ENCODE results near the gene RPL22.
A peak's percentile ranks its signal among the peaks of the same experiment; 100 is the strongest.

The RPL22 gene

DNA sequence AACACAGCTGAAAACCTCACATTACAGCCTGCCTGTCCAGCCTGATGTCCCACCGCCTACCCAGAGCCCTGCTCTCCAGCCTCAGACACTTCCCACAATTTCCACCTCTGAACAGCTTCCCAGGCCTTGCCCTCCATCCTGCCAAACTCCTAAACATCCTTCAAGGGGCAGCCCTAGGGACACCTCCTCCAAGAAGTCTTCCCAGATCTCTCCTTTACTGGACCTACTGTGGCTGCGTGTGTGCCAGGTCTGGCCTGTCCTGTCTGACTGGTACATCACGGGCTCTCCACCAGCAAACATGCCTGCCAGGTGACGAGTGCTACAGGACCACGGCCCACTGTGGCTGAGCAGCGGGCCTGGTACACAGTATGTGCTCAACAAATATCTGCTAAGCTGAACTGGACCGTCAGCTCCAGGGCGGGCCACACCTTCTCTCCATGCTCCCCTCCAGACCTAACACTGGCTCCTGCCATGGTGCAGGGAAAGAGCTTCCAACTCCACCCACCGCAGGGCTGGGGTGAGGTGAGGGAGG, 48.0 kb downstream of the RPL22 start:
- DNase-seq, result no peak

DNA sequence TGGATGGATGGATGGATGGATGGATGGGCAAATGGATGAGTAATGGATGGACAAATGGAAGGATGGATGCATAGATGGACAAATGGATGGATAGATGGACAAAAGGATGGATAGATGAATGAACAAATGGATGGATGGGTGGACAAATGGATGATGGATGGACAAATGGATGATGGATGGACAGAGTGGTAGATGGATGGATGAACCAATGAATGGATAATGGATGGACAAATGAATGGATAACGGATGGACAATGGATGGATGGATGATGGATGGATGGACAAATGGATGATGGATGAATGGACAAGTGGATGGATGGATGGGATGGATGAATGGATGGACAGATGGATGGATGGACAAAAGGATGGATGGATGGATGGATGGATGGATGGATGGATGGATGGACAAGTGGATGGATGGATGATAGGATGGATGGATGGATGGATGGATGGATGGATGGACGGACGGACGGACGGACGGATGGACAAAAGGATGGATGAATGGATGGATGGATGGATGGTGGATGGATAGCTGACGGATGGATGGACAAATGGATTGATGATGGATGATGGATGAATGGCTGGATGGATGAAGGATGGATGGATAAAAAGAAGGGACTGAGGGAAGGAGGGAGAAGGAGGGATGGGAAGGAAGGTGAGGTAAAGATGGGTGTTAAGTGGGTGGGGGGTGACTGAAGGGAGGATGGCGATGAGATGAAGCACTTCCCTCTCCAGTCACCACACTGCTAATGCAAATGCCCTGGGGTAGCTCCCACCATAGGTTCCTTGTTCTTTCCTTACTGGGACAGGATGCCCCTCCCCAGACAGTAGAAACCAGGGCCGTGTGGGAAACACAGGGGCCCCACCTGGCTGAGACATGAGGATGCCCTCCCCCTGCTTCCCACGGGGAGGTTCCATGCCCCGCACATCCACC, 49.1 kb downstream of the RPL22 start:
- no peak for DNase-seq

DNA sequence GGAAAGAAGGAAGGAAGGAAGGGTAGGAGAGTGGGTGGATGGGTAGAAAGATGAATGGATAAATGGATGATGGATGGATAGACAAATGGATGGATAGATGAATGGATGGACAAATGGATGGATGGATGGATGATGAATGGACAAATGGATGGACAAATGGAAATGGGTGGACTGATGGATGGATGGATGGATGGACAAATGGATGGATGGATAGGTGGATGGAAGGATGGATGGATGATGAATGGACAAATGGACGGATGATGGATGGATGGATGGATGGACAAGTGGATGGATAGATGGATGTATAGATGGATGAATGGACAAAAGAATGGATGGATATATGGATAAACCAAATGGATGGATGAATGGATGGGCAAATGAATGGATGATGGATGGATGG, 49.8 kb downstream of the RPL22 start:
- no peak for DNase-seq

DNA sequence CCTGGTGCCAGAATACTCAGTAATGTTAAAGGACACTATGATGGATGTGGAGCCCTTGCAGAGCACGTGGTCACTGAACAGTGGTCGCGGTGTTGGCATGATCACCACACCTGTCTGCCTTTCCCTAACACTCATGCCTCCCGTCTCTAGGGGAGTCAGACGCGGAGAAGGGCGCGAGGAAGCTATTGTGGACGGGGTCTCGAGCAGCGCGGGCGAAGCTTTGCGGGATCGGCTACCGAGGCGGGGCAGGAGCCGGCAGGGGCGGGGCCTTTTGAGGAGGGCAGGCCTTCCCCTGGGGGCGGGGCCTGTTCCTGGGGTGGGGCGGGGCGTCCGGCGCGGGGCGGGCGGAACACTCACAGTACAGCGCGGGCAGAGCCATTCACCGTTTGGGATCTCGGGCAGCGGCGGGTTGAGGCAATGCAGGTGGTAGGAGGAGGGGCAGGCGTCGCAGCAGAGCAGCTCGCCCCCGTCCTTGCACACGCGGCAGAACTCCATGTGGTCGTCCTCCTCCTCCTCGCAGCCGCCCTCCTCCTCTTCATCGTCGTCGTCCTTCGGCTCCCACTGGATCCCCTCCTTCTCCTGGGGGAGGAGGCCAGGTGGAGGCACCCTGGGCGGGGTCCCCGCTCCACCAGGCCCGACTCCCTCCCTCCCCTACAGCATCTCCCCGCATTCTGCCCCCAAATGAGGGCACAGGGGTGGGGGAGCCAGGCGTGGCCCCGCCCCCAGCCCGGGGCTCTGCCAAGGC, 50.7 kb downstream of the RPL22 start:
- peak; percentile 77 for DNase-seq

DNA sequence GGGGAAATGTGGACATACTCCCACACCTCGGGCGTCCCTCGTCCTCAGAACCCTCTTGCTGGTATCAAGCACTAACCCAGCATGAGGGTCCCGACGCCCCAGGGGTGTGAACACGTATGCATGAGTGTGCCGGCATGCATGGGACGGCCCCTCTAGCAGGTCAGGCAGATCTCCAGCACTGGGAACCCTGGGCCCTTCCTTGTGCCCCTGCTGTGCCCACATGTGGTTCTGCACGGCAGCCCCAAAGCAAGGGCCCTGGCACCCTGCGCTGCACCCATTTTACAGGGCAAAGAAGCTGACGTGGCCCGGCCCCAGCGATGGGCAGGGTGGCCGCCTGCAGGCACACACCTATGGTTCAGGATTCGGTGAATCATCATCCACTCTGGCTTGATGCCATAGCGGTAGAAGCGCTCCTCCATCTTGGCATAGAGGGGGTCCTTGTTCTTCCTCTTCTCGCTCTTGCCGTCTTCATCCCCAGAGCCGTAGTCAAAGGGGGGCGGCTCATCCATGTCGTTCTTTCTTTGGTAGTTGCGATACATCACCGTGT, 53.5 kb downstream of the RPL22 start:
- DNase-seq, result no peak

DNA sequence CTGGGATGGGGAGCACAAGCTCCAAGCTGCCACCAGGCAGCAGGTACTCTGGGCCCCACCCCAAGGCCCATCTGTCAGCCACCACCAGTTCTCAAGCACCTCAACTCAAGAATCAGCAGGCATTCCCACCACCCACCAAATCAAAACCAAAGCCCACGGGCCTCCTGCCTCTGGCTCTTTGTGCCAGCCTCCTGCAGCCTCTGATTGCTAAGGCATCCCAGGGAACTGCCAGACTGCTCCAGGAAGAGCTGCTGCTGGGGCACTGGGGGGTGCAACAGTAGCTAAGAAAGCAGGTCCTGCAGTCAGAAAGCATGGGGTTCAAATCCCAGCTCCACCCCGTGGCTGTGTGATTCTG, 54.0 kb downstream of the RPL22 start:
- no peak for DNase-seq

DNA sequence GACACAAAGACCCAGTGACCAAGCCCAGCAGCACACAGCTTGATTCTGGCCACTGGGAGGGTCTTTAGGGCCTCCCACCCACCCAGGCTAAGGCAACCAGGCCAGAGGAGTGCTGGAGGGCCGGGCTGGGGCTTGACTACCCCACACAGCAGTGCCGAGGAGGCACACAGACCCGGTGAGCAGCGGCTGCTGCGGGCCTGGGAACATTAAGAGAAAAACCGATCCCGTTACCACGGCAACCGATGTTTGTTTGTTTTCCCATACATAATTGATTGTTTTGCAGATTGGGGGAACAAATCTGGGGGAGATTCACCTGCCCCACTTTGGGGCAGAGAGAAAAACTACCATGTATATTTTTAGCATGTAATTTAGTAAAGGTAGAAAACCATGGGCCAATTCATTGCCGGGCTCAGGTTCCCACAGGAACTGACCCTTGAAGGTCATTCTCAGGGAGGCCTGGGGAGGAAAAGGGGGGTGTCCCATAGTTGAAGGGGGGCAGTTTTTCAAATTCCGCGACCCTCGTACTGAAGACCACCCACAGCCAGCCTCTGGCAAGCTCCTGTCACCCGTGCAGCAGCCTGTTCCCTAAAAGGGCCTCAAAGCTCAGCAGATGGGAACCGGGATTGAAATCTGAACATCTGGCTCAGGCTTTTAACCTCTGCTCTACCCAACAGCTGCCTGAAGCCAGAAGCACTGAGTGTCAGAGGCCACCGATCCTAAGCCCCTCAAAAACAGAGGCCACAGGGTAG, 54.6 kb downstream of the RPL22 start:
- peak; percentile 68 for DNase-seq

DNA sequence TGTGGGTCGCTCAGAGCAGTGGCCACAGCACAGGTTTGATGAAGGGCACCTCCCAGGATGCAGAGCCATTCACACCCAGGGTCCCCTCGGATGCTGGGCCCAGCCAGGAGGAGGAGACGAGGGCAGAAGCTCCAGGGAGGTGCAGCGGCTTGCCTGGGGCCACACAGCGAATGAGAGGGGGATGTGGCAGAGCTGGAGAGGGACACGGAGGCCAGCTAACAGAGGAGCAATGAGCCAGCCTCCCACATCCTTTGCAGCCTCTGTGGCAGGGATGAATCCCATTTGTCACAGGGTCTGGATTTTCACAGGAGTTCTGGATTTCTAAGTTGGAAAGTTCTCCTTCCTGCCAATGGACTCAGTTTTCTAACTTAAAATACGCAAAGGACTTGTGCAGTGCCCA, 55.2 kb downstream of the RPL22 start:
- DNase-seq, result no peak

DNA sequence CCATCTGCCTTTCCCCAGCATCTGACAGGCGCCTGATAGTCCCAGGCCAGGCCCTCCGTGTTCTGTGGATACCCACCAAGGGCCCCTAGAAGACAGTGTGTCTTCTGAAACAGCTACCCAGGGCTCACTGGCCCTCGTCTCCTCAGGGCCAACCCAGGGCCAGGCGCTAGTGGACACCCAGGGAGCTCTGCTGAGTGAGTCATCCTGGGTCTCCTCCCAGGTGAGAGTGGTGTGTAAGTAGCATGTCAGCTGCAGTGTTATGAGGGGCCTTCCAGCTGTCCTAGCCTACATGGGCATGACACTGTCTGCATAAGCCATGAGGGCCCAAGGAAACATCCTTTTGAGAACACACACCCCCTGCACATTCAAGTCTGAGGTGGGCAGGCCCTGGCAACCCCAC, 56.0 kb downstream of the RPL22 start:
- no peak for DNase-seq

DNA sequence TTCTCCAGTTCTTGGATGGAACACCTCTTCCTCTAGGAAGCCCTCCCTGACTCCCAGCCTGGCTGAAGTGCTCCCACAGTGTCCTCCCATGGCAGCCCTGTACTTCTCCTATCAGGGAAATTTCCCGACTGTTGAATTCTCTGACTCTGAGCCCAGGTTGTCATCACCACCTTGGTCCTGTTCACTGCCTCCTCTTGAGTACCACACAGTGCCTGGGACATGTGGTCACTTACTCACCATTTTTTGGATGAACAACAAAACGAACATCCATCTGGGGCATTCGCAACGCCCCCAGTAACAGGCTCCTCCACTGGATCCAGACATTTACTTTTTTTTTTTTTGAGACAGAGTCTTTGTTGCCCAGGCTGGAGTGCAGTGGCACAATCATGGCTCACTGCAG, 56.7 kb downstream of the RPL22 start:
- no peak for DNase-seq

DNA sequence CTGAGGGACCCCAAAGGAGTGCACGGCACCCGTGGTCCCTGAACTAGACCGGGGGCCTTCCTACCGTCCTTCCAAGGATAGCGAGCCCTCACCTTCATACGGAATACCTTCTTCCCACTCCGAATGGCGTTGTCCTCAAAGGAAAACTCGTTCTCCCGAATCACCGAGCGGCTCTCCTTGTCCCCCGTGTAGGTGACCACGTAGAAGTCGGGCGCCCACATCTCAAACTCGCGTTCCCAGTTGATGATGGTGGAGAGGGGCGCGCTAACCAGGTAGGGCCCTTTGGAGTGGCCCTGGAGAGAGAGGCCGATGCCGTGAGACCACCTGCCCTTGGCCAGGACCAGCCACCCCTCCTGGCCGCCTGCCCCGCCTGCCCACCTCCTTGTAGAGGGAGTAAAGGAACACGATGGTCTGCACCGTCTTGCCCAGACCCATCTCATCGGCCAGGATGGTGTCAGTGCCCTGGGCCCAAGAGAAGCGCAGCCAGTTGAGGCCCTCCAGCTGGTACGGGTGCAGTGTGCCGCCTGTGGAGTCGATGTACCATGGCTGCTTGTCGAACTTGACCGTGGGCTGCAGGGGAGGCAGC, 57.3 kb downstream of the RPL22 start:
- no peak for DNase-seq

DNA sequence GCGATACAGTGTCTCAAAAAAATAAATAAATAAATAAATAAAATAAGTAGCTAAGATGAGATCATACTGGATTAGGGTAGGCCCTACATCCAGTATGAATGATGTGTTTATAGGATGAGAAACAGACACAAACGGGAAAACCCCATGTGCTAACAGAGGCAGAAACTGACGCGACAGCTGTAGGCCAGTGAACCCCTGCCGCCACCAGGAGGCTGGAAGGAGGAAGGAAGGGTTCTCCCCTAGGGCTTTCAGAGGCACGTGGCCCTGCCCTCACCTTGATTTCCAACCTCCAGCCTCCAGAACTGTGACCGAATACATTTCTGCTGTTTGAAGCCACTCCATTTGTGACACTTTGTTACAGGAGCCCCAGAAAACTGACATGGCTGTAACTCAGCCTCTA, 57.8 kb downstream of the RPL22 start:
- DNase-seq, result no peak

DNA sequence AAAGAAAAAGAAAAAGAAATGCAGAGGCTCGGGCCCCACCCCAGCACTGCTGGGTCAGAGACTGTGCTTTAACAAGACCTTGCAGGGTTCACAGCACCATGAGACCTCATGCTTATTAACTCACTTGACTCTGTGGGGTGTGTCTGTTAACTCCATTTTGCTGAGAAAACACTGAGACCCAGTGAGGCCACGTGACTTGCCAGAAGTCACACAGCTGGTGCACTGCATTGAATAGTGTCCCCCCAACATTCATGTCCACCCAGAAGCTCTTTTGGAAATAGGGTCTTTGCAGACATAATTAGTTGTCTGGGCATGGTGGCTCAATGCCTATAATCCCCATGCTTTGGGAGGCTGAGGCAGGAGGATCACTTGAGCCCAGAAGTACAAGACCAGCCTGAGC, 59.0 kb downstream of the RPL22 start:
- DNase-seq, result no peak

DNA sequence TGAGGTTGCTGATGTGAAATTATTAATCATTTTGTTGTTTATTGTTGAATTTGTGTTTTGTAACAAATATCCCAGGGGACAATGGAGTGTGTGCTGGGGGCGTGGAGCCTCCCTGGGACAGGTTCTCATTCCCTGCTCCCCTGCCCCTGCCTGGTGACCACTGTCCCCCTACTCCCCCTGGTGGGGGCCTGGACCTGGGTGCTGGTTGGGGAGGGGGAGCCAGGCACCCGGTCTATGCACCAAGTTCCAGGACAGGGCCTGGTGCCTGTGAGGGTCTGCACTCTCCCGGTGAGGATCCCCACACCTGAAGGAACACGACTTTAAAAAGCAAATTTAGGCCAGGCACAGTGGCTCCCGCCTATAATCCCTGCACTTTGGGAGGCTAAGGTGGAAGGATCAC, 61.6 kb downstream of the RPL22 start:
- no peak for DNase-seq

DNA sequence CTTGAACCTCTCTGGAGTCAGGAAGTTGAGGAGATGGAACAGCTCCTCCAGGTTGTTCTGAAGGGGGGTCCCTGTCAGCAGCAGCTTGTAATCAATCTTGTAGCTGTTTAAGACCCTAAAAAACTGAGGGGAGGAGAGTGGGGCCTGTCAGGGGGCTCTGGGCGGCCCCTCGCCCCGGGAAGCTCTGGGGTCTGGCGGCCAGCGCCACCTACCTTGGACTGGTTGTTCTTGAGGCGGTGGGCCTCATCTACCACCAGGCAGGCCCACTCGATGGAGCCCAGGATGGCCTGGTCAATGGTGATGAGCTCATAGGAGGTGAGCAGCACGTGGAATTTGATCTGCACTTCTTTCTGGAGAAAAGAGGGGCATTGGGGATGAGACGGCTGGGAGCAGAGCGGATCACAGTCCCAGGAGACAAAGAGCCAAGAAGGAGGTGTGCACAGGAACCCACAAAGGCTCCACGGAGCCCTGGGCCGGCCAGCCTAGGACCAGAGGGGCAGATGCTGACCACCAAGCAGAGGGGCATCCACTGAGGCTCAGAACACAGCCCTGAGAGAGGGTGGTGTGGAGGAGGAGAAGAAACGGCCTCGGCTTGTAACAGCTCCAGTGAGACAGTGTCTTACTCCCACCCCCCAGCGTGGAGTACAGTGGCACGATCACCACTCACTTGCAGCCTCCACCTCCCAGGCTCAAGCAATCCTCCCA, 62.7 kb downstream of the RPL22 start:
- no peak for DNase-seq
